Measurements from ENCODE around the gene WDR86.

The WDR86 gene

GRCh38 chr7:151378011-151378410 lies 31.8 kb downstream of the WDR86 start:
- no peak for DNase-seq

GRCh38 chr7:151377406-151377805 lies 32.4 kb downstream of the WDR86 start:
- no peak for DNase-seq

- no peak for DNase-seq
Measured at GRCh38 chr7:151376218-151376902, 33.5 kb downstream of the WDR86 start.

GRCh38 chr7:151375530-151376217 lies 34.2 kb downstream of the WDR86 start:
- DNase-seq, result no peak

GRCh38 chr7:151374726-151375125 lies 35.1 kb downstream of the WDR86 start:
- no peak for DNase-seq

- DNase-seq, result no peak
Measured at GRCh38 chr7:151374139-151374538, 35.7 kb downstream of the WDR86 start.

- no peak for DNase-seq
Measured at GRCh38 chr7:151373599-151373998, 36.2 kb downstream of the WDR86 start.

- DNase-seq, result no peak
Measured at GRCh38 chr7:151372612-151373265, 37.1 kb downstream of the WDR86 start.

GRCh38 chr7:151371266-151371665 lies 38.6 kb downstream of the WDR86 start:
- no peak for DNase-seq

GRCh38 chr7:151368136-151368571 lies 41.7 kb downstream of the WDR86 start:
- peak; percentile 56 for DNase-seq

- DNase-seq, result no peak
Measured at GRCh38 chr7:151367284-151367683, 42.6 kb downstream of the WDR86 start.

- DNase-seq, result no peak
Measured at GRCh38 chr7:151366880-151367222, 43.0 kb downstream of the WDR86 start.

GRCh38 chr7:151366166-151366879 lies 43.5 kb downstream of the WDR86 start:
- DNase-seq, result no peak

- no peak for DNase-seq
Measured at GRCh38 chr7:151363182-151363581, 46.7 kb downstream of the WDR86 start.

GRCh38 chr7:151361193-151361959 lies 48.5 kb downstream of the WDR86 start:
- DNase-seq, result no peak

GRCh38 chr7:151352512-151352911 lies 57.3 kb downstream of the WDR86 start:
- no peak for DNase-seq

- DNase-seq, result peak; percentile 36
Measured at GRCh38 chr7:151351967-151352366, 57.9 kb downstream of the WDR86 start.

- DNase-seq, result peak; percentile 4
Measured at GRCh38 chr7:151351027-151351426, 58.8 kb downstream of the WDR86 start.

GRCh38 chr7:151349507-151349853 lies 60.4 kb downstream of the WDR86 start:
- DNase-seq, result no peak

- no peak for DNase-seq
Measured at GRCh38 chr7:151348970-151349369, 60.9 kb downstream of the WDR86 start.

GRCh38 chr7:151347200-151347599 lies 62.6 kb downstream of the WDR86 start:
- no peak for DNase-seq

GRCh38 chr7:151346470-151346769 lies 63.4 kb downstream of the WDR86 start:
- no peak for DNase-seq

Measured in effector CD8-positive, alpha-beta T cell (primary cell).